Vagina (tissue), 2 donors: ENCODE results near the gene MAZ. TPM values are rescaled to one million over a fixed set of nuclear protein-coding genes. Genes with fewer than 3 reads are reported as not detected.

ENCODE experiments used
- DNase-seq, 2 donors: peaks; one replicate each; pipeline ENCODE4 v3.0.0-alpha.2; 2017; ENCODE audit errors: extremely low spot score in 2 of 2
- H3K27ac ChIP-seq: fragments of 200-600 bp; sonication (generic); one replicate; pipeline ENCODE4 v1.5.1; 2019
- H3K27me3 ChIP-seq: fragments of 200-600 bp; sonication (generic); one replicate; pipeline ENCODE4 v1.5.1; 2019
- H3K36me3 ChIP-seq, 2 donors: fragments of 200-600 bp; sonication (generic); one replicate each; pipeline ENCODE4 v1.5.1; 2017 to 2019
- H3K4me1 ChIP-seq: fragments of 200-600 bp; sonication (generic); one replicate; pipeline ENCODE4 v1.5.1; 2019
- H3K4me3 ChIP-seq, 2 donors: fragments of 200-600 bp; sonication (generic); 1 replicate in 1 of 2; 2 replicates in 1 of 2; pipeline ENCODE4 v1.5.1; 2016 to 2019
- H3K9me3 ChIP-seq: fragments of 200-600 bp; sonication (generic); one replicate; pipeline ENCODE4 v1.5.1; 2019
- CTCF ChIP-seq, 3 experiments: fragments of 450-650 bp in 2 of 3; fragments of 200-600 bp in 1 of 3; sonication (generic) in 1 of 3; IDR thresholded peaks; one replicate each; pipeline ENCODE4 v1.5.1; 2017 to 2019; ENCODE audit warnings: antibody characterized with exemption in 3 of 3, mild to moderate bottlenecking in 2 of 3, moderate library complexity in 2 of 3
- POLR2A ChIP-seq, 2 donors: fragments of 450-650 bp; IDR thresholded peaks; one replicate each; pipeline ENCODE4 v1.6.1; 2017; ENCODE audit warnings: antibody characterized with exemption in 2 of 2, mild to moderate bottlenecking in 2 of 2, moderate library complexity in 2 of 2
- POLR2AphosphoS5 ChIP-seq, 2 donors: sonication (generic); formaldehyde crosslinking; IDR thresholded peaks; one replicate each; pipeline ENCODE4 v1.9.0; 2017; ENCODE audit warnings: antibody characterized with exemption in 2 of 2, mild to moderate bottlenecking in 2 of 2, low read depth in 1 of 2; ENCODE audit not compliant: insufficient read depth in 1 of 2
- intact Hi-C: fragments of 100-400 bp; cut with DNase I; formaldehyde crosslinking; loops from one replicate; pipeline ENCODE4 v1.15.1; 2023
- total RNA-seq: library from RNA; depleted of rRNA; stranded (reverse); fragments of >200 nt; gene quantifications from one replicate; pipeline ENCODE4 v1.2.3, GENCODE V29; 2016

Gene MAZ
- total RNA-seq, 1 donor from 2014 or later, result 87.7 TPM

GRCh38 chr16:29805232-29806098 is 864 bp upstream of the MAZ start:
- TF ChIP-seq CTCF (IDR thresholded peaks at IDR 0.05) (peak in 1 of 3 experiments; percentile 6), POLR2AphosphoS5 (IDR thresholded peaks at IDR 0.05; ENCODE audit: insufficient read depth in 1 of 2, low read depth in 1 of 2) (peak; percentile 95 to 99), POLR2A (IDR thresholded peaks at IDR 0.05) (peak in 1 of 2 donors; percentile 92)
- peaks cover 44% of the 10 kb centered on the region for H3K4me1 ChIP-seq
- peaks cover 0 to 20% of the 10 kb centered on the region in 2 donors for H3K36me3 ChIP-seq
- no peaks in the 10 kb centered on the region for H3K27me3 ChIP-seq
- H3K4me3 ChIP-seq, result peak overlapping the region; percentile 81 to 91
- peak overlapping the region; percentile 98 for H3K27ac ChIP-seq
- no peaks in the 10 kb centered on the region for H3K9me3 ChIP-seq
- intact Hi-C loops, result loop anchor here (5.0 kb wide), 1 partner anchor 572 kb away; no protein-coding TSS in a partner anchor
- DNase-seq, result no peak

- intact Hi-C loops, result loop anchor here (5.0 kb wide), 1 partner anchor 570 kb away; no protein-coding TSS in a partner anchor
- no peak for DNase-seq
- Histone ChIP-seq H3K27ac (peak overlapping the region; percentile 96), H3K4me1 (peaks cover 56% of the 10 kb centered on the region), H3K36me3 (peaks cover 0 to 20% of the 10 kb centered on the region in 2 donors), H3K9me3 (no peaks in the 10 kb centered on the region), H3K4me3 (peak overlapping the region; percentile 54 to 57), H3K27me3 (no peaks in the 10 kb centered on the region)
- TF ChIP-seq POLR2AphosphoS5 (IDR thresholded peaks at IDR 0.05; ENCODE audit: insufficient read depth in 1 of 2, low read depth in 1 of 2) (no peak), POLR2A (IDR thresholded peaks at IDR 0.05) (no peak), CTCF (IDR thresholded peaks at IDR 0.05) (no peak)
Observed at GRCh38 chr16:29806641-29807425, 504 bp downstream of the MAZ start.

DNA sequence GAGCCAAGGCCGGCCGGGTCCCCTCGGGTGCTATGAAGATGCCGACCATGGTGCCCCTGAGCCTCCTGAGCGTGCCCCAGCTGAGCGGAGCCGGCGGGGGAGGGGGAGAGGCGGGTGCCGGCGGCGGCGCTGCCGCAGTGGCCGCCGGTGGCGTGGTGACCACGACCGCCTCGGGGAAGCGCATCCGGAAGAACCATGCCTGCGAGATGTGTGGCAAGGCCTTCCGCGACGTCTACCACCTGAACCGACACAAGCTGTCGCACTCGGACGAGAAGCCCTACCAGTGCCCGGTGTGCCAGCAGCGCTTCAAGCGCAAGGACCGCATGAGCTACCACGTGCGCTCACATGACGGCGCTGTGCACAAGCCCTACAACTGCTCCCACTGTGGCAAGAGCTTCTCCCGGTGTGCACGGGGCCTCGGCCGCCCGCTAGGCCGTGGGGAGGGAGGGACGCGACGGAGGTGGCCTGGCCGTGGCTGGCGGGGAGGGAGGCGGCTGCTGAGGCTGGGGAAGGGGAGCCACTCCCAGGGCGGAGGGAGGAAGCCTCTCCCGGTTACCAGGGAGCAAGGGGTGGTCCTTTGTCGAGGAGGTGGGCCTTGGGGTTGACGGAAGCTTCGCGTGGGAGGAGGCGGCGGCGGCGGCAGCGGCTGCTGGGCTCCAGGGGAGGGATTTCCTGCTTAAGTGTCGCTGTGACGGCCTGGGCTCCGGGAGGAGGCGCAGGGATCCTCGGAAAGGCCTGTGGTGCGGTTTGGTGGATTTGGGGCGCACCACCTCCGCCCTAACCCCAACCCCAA is 1.3 kb downstream of the MAZ start:
- intact Hi-C loops, result loop anchor here (5.0 kb wide), 1 partner anchor 570 kb away; no protein-coding TSS in a partner anchor
- H3K36me3 ChIP-seq, result peaks cover 0 to 20% of the 10 kb centered on the region in 2 donors
- DNase-seq, result no peak
- peak overlapping the region; percentile 96 for H3K27ac ChIP-seq
- H3K9me3 ChIP-seq, result no peaks in the 10 kb centered on the region
- TF ChIP-seq POLR2AphosphoS5 (IDR thresholded peaks at IDR 0.05; ENCODE audit: insufficient read depth in 1 of 2, low read depth in 1 of 2), result peak; percentile 83 to 96
- peak in 1 of 3 experiments; percentile 39 for TF ChIP-seq CTCF (IDR thresholded peaks at IDR 0.05)
- peak in 1 of 2 donors; percentile 61 for TF ChIP-seq POLR2A (IDR thresholded peaks at IDR 0.05)
- H3K4me3 ChIP-seq, result peak overlapping the region; percentile 54 to 57
- H3K27me3 ChIP-seq, result no peaks in the 10 kb centered on the region
- peaks cover 64% of the 10 kb centered on the region for H3K4me1 ChIP-seq

DNA sequence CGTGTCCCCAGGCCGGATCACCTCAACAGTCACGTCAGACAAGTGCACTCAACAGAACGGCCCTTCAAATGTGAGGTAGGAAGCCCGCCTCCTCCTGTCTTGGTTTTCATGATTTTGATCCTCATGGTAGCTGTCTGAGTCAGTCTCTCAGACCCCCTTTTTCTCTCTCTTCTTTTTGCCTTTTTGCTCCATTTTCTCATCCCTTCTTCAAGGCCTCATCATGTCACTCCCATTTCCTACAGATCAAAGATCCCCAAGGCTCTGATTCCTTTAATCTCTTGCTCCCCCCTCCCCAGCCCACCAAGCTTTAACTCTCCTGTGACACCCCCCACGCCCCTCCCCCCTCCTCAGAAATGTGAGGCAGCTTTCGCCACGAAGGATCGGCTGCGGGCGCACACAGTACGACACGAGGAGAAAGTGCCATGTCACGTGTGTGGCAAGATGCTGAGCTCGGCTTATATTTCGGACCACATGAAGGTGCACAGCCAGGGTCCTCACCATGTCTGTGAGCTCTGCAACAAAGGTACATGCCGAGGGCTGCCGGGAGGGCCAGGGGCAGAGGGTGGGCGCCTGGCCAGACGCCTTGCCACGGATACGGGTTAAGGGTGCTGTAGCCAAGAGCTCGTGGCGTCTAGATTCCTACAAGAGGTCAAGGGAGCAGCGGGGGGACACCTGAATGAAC is 2.0 kb downstream of the MAZ start:
- H3K9me3 ChIP-seq, result no peaks in the 10 kb centered on the region
- DNase-seq, result no peak
- H3K27ac ChIP-seq, result peak overlapping the region; percentile 96
- no peaks in the 10 kb centered on the region for H3K27me3 ChIP-seq
- peaks cover 0 to 20% of the 10 kb centered on the region in 2 donors for H3K36me3 ChIP-seq
- peak overlapping the region; percentile 54 to 57 for H3K4me3 ChIP-seq
- intact Hi-C loops, result loop anchor here (5.0 kb wide), 1 partner anchor 569 kb away; no protein-coding TSS in a partner anchor
- H3K4me1 ChIP-seq, result peaks cover 71% of the 10 kb centered on the region
- TF ChIP-seq POLR2A (IDR thresholded peaks at IDR 0.05), result no peak
- TF ChIP-seq POLR2AphosphoS5 (IDR thresholded peaks at IDR 0.05; ENCODE audit: insufficient read depth in 1 of 2, low read depth in 1 of 2), result no peak
- no peak for TF ChIP-seq CTCF (IDR thresholded peaks at IDR 0.05)
